HG03457 (cell line): ENCODE measurements around the gene MS4A15.
"Not testable (repeated sequence)": the region's sequence is repeated elsewhere in the genome, so short reads cannot be mapped to it uniquely, and the experiment has no call there.

Source experiments
- ATAC-seq: cut with Tn5 transposase; IDR thresholded peaks from one replicate; pipeline ENCODE4 v1.9.1; 2021; ENCODE audit warnings: moderate number of reproducible peaks; ENCODE audit not compliant: unreplicated experiment

The MS4A15 gene, protein sequence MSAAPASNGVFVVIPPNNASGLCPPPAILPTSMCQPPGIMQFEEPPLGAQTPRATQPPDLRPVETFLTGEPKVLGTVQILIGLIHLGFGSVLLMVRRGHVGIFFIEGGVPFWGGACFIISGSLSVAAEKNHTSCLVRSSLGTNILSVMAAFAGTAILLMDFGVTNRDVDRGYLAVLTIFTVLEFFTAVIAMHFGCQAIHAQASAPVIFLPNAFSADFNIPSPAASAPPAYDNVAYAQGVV

GRCh38 chr11:60756307-60757032 lies at the start of gene MS4A15:
MS4A15 (plus strand) TSS chr11:60756867; CDS start chr11:60763734, 6,867 bp downstream.
- no peak for ATAC-seq

DNA sequence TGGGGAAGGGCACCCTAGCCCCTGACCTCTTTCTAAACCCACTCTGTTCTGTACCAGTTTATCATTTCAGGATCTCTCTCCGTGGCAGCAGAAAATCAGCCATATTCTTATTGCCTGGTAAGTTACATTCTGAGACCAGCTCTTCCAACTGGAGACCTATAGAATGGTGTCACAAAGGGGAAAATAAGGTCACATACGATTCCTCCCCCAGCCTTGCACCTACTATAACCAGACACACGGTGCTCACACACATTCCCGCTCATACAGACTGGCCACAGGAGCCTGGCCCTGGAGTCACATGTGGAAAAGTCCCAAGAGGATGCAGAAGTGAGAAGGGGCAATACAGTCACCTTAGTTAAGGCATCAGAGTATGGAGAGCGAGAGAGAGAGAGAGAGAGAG lies 49.7 kb upstream of the MS4A15 start:
- no peak for ATAC-seq

DNA sequence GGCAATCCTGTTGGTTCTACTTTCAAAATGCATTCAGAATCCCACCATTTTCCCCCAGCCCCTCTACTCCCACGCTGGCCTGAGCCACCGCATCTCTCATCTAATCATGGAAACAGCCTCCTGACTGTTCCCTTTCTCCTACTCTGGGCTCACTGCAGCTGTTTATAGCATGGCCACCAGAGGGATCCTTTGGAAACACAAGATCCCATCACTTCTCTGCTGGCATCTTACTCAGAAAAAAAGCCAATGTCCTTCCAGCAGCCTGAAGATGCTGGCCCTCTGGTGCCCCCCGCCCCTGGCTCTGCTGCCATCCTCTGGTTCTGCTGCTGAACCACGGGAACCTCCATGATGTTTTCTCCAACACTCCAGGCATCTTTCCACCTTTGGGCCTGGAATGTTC lies 46.2 kb upstream of the MS4A15 start:
- ATAC-seq = no peak

GRCh38 chr11:60711276-60711675 lies 45.4 kb upstream of the MS4A15 start:
- no peak for ATAC-seq

DNA sequence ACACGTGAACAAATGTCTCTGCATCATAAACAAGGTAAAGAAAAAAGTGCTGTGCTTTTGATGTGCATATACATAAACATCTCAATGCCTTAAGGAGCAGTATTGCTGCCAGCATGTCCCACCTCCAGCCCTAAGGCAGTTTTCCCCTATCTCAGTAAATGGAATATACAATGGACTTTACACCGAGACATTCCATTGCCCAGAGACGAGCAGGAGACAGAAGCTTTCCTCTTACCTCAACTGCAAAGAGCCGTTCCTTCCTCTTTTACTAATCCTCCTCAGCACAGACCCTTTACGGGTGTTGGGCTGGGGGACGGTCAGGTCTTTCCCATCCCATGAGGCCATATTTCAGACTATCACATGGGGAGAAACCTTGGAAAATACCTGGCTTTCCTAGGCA lies 43.2 kb upstream of the MS4A15 start:
- not testable (repeated sequence) for ATAC-seq

DNA sequence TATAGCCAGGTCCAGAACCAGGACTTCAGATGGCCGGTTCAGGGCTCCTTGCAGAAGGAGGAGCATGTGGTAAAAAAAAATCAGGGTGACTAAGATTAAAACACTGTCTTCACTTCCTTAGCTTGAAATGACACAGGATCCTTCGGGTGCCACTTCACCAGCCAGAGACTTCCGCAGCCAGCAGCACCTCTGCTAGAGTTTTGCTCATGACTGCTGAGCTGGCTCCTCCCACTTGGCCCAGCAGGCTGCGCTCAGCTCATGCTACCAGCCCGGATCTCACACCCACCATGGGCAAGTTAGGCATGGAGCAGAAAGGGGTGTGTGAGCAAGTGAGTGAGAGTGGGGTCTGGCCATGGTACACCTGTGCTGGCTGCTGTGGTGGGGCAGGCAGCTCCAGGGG lies 38.7 kb upstream of the MS4A15 start:
- ATAC-seq = no peak

GRCh38 chr11:60718524-60719316 lies 37.9 kb upstream of the MS4A15 start:
- ATAC-seq = no peak

GRCh38 chr11:60719391-60719790 lies 37.3 kb upstream of the MS4A15 start:
- ATAC-seq = no peak

DNA sequence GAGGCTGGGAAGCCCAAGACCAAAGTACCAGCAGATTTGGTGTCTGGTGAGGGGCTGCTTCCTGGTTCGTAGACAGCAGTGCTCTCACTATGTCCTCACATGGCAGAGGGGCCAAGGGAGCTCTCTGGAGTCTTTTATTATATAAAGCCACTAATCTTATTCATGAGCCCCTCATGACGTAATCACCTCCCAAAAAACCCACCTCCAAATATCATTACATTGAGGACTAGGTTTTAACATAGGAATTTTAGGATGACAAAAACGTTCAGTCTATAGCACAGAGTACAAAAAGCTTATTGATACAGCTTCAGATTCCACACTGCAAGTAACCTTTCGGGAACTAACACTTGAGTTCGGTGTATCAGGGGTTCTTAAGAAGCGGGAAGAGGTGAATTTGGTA lies 36.2 kb upstream of the MS4A15 start:
- ATAC-seq = no peak

DNA sequence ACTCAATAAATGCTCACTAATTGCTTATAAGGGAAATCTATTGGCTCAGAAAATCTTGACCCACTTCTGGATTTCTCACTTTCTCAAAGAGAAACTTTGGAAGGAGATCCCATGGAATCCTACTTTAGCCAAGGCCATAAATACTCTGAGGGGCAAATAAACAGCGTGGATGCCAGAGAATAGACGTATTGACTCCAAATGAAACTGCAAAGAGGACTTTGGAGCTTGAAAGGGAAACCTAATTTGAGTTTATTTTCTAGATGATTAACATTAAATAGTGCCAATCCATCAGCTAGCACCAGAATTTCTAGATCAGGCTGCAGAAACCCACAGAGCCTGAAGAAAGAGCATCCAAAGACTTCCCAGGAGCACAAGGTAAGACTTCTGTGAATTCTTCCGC lies 32.2 kb upstream of the MS4A15 start, which contains the start of gene MS4A18:
TSS of gene MS4A18 (plus strand) at position 301 of the 400 bp plus-strand sequence.
- ATAC-seq = no peak

DNA sequence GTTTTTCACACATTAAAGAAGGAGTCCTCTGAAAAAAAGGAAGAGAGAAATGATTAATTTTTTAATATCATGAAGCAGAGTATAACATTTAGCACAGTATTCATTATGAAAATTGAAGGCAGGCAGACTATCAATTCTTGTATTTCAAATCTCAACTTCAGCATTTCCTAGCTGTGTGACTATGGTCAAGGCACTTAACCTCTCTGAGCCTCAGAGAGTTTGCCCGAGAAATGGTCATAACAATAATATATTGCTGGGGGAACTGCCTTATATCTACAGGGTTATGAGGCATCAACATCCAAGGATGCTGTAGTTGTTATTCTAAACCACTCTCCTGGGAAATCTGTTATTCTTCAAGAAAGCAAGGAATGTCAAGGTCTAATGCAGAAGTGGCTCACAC lies 31.1 kb upstream of the MS4A15 start:
- ATAC-seq = no peak

GRCh38 chr11:60731586-60731985 lies 25.1 kb upstream of the MS4A15 start:
- ATAC-seq = no peak

DNA sequence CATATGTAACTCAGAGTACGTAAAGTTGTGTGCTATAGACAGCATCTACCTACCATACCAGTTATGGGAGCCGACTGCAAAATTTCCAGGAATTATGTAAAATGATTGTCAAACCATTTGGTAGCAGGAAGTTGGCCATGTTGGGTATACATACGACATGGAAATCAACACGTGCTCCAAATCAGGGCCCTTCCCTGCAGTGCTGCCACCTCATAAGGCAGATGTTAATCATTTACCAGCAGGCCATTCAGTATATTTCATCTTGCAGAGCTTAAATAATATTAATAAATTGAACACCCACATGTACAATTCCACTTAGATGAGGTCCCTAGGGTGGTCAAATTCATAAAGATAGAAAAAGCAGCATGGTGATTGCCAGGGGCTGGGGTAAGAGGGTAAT lies 22.4 kb upstream of the MS4A15 start:
- ATAC-seq = no peak

DNA sequence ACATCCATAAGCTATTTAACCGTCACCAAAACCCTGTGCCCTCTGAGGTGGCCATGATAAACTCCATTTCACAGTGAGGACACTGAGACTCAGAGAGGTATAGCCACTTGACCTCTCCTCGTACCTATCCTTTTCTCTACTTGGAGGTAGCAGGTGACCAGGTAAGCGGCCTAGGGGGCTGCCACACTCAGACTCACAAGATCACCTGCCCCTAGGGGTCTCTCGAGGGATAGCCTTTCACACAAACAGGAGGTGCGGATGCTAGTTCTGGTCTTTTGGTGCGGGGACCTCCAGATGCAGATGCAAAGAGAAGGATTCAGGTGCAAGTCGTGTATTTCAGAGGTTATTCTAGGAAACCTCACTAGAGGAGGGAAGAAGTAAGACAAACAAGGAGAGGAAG lies 17.6 kb upstream of the MS4A15 start:
- no peak for ATAC-seq

GRCh38 chr11:60740573-60740972 lies 16.1 kb upstream of the MS4A15 start:
- no peak for ATAC-seq

GRCh38 chr11:60741421-60741820 lies 15.2 kb upstream of the MS4A15 start:
- no peak for ATAC-seq

DNA sequence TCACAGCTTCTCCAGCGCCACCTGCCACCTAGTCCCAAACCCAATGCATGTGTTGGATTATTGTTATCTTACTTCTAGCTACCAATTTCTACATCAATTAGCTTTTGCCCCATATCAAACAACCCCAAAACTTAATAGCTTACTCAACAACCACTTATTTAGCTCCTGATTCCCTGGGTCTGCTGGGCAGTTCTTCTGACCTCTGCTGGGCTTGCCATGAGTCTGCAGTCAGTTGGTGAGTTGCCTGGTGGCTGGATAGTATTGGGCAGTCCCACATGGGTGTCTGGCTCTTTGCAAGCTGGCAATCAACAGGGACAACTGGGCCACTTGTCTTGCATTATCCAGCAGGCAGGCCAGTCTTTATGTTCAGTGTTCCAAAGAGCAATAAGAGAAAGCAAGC lies 13.6 kb upstream of the MS4A15 start:
- no peak for ATAC-seq

DNA sequence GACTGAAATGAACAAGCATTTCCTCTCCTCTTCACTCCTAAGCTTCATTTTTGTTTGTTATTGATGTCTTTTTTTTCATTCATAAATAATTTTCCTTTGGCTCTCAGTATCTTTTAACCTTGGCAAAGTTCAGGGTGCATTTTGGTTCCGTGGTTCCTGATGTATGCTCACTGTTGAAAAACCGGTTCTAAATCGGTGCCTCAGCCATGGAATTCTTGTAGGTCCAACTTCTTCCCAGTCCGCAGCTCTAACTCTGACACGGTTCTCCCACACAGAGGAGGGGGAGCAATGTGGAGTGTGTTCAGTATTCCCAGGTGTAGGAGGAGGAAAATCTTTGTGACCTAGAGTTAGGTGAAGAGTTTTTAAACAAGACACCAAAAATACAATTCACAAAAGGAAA lies 12.6 kb upstream of the MS4A15 start:
- no peak for ATAC-seq

DNA sequence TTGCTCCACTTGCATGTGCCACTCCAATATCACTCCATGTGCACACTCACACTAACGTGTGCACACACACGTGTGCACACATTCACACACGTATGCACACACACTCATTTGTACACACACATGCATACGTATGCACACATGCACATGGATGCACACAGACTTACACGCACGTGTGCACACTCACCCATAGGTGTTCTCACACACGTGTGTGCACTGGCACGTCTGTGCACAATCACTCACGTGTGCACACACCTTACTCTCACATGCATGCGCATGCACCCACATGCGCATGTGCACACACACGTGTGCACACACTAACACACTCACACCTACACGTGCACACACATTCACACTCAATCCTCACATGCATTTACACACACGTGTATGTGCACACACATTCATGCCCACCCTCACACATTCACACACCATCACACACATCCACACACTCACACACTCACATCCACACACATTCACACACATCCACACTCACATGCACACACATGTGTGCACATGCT lies 9.3 kb upstream of the MS4A15 start:
- ATAC-seq = no peak

- ATAC-seq = no peak
These were observed 8.4 kb upstream of the MS4A15 start for GRCh38 chr11:60748225-60748624.

DNA sequence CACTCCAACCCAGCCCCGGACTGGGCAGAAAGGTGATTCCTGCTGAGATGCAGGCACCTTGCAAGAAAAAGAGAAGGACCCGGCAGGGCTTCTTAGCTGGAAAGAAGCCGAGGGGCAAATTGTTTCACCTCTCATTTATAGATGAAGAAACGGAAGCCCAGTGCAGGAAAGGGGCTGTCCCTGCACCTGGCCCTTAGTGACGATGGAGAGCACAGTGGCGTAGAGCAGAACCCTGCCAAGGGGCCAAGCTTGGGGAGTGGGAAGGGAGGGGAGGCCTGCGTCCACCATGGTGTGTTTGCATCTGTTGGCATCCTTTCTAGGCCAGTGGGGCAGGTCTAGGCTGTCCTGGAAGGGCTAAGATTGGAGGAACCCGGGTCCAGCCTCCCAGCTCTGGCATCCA lies 7.8 kb upstream of the MS4A15 start:
- ATAC-seq = no peak

DNA sequence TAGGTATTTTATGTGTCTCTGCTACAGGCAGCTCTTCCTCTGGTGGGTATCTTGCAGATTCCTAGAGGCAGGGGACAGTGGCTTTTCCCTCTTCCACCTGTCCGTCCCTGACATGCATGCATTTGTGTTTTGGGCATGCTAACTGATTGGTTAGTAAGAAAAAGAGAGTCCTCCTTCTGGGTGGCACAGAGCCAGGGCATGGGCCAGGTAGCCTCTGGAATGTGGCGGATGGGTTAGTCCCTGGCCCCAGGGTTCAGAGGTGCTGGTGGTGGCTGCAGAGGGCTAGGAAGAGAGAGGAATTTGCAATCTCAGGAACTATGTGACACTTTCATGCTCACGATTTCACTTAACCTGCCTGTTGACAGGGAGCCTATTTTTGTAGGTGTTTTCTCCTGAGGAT lies 5.8 kb upstream of the MS4A15 start:
- ATAC-seq = no peak
